MM.1S (cell line): ENCODE data around the gene CDC6.

Experiments
- CTCF ChIP-seq: fragments of 300-600 bp; sonication (generic); IDR thresholded peaks from 2 replicates; pipeline ENCODE4 v1.5.1; 2016; ENCODE audit warnings: antibody characterized with exemption, low read length, mixed read lengths
- EZH2phosphoT487 ChIP-seq: fragments of 300-600 bp; sonication (generic); IDR thresholded peaks from 2 replicates; pipeline ENCODE4 v1.6.1; 2018; ENCODE audit warnings: antibody characterized with exemption, low read length

- no peak for TF ChIP-seq CTCF
- TF ChIP-seq EZH2phosphoT487, result no peak
These were observed 65.2 kb downstream of the CDC6 start for GRCh38 chr17:40352779-40353394.
